HG03159 (cell line): ENCODE data around the gene PRKAG3.
"Not testable (repeated sequence)": the region's sequence is repeated elsewhere in the genome, so short reads cannot be mapped to it uniquely, and the experiment has no call there.

Source experiments
- ATAC-seq: cut with Tn5 transposase; IDR thresholded peaks from one replicate; pipeline ENCODE4 v1.9.1; 2021; ENCODE audit warnings: mild to moderate bottlenecking, moderate library complexity; ENCODE audit not compliant: unreplicated experiment

Gene PRKAG3

GRCh38 chr2:218863021-218863520 is 31.5 kb upstream of the PRKAG3 start:
- no peak for ATAC-seq

- no peak for ATAC-seq
These were observed 30.2 kb upstream of the PRKAG3 start for GRCh38 chr2:218861645-218862318.

DNA sequence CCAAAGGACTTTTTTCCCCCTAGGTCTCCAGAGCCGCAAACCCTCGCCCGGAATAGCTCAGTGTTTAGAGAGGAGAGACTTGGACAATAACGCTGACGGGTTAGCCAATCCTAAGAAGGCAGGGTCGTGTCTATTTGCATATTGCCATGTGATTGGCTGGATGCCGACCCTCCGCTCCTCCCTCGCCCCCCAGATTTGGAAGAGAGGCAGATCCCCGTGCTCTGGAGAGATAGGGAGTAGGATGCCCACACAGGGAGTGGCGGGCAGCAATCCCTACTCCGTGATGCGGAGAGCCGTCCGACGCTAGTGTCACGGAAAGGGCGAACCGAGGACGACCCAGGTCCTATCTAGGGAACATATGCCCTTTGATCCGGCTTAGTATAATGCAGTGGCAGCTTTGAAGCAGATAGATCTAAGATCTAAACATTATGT is 29.4 kb upstream of the PRKAG3 start:
- ATAC-seq = no peak

- no peak for ATAC-seq
These were observed 28.6 kb upstream of the PRKAG3 start for GRCh38 chr2:218859988-218860831.

DNA sequence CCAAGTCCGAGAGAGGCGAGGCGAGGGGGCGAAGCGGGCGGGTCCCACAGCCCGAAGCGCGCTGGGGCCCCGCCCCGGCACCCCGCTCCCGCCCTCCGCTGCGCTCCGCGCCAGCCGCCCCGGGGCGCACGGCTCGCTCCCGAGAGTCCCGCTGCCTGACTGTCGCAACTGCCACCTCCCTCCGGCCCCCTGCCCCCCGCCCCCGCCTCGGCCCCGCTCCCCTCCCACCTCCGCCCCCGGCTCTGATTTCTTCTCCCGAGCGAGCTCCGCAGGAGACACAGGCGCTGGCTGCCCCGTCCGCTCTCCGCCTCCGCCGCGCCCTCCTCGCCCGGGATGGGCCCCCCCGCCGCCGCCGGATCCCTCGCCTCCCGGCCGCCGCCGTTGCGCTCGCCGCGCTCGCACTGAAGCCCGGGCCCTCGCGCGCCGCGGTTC is 28.0 kb upstream of the PRKAG3 start, which contains the start of gene WNT6:
Gene WNT6, plus strand, starts transcription at position 250 of the 432 bp plus-strand sequence. CDS start 233 bp downstream, outside the sequence.
- no peak for ATAC-seq

GRCh38 chr2:218858671-218859555 is 27.3 kb upstream of the PRKAG3 start:
- ATAC-seq = no peak

GRCh38 chr2:218858138-218858445 is 26.5 kb upstream of the PRKAG3 start:
- no peak for ATAC-seq

DNA sequence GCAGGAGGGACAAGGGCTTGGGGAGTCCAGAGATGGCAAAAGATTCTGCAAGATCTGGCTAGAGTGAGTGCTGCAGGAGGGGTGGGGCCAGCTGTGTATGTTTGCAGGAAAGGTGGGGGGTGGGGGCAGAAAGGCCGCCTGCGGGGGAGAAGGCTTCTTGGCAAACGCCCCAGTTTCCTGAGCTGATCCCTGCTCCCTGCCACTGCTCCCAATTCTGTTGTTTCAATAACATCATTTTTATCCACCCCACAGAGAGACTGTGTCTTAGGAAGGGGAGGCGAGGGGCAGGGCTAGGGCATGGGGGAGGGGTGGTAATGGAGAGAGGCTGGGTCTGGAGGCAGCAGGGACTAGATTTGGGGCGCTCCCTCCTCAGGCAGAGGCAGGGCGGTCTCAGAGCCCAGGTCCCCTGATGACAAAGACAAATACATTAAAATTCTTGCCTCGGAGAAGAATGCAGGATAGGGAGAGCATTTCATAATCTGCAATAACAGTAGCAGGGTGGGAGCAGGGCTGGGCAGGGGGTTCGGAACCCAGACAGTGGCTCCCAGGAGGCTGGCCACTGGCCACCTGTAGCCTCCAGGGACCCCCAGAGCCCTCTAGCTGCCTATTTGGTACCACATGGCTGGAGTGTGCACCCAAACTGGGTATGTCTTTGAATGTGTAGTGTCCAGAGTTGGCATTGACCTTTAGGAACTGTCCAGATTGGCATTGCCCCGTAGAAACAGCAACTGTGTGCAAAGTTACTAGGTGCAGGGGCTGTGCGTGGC is 26.0 kb upstream of the PRKAG3 start:
- no peak for ATAC-seq

DNA sequence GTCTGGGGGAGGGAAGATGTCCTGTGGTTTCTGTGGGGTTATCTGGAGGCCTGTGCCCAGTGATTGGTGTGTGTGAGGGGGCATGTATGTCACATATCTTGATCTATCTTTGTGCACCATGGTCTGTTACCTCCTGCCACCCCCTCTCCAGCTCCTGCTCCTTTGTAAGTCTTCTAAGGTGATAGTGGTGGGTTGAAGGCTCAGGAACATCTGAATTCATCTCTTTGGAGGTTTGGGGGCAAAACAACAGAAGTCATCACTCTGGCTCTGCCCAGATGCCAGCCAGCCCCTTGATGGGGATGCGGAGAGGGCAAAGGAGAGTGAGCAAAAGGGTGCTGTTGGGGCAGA is 25.3 kb upstream of the PRKAG3 start:
- ATAC-seq = no peak

DNA sequence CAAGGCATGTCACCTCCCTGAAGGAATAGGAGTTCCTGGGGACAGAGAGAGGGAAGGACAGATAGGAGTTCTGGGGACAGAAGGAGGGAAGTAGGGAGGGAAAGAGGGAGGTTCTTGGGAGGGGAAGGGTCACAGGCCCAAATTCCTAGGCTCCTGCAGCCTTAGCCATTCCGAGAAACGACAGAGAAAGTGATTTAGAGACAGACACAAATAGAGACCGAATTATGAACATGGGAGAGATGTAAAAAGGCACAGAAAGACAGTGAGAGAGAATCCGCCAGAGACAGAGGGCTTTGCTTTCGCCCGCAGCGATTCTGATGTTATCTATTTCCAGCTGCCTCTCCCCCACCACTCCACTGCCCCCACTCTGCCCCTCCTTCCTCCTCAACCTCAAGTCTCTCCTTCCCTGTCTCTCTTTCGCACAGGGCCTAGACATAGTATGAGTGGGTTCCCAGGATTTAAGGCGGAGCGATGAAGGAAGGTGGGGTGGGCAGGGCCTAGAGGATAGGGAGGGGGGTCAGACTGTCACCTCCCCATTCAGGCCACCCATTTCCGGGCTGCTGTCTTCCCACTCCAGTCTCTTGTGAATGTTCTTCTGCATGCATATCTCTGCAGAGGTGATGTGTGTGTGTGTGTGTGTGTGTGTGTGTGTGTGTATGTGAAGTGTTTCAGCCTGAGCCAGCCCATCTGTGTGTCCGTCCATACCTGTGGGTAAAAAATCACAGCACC is 24.7 kb upstream of the PRKAG3 start:
- no peak for ATAC-seq

- ATAC-seq = no peak
These were observed 23.9 kb upstream of the PRKAG3 start for GRCh38 chr2:218855305-218856166.

- no peak for ATAC-seq
These were observed 23.3 kb upstream of the PRKAG3 start for GRCh38 chr2:218854860-218855259.

DNA sequence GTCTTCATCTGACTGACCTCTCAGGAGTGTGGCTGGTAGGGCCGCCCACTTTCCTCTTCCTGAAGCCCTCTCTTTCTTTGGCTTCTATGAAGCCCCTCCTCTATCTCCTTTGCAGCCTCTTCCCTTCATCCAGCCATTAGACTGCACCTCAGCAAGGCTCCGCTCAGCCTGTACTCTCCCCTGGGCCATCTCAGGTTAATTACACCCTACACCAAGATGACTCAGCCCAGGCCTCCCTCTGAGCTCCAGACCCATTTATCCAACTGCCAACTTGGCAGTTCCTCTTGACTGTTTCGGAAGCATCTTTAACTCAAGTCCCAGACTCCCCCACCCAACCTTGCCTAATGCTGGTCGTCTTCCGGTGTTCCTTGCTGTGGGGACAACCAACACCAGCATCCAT is 22.2 kb upstream of the PRKAG3 start:
- no peak for ATAC-seq

GRCh38 chr2:218852911-218853667 is 21.5 kb upstream of the PRKAG3 start:
- ATAC-seq = no peak

DNA sequence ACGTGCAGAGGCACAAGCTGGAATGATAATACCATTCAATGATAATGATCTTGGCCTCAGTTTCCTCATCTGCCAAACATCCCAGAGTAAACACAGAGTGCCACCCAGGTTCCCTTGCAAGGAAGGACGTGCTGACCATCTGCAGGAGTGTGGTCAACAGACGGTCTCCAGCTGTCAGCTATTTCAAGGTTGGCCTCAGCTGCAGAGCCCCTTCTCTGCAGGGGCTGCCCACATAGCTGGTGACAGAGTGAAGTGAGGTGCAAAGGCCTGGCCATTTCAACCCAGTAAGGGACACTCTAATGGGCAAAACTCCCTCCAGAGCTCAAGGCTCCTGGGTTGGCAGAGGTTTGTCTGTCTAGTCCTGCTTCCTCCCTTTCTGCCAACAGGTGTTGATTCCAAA is 19.7 kb upstream of the PRKAG3 start:
- ATAC-seq = no peak

- ATAC-seq = no peak
These were observed 19.2 kb upstream of the PRKAG3 start for GRCh38 chr2:218850796-218851195.

DNA sequence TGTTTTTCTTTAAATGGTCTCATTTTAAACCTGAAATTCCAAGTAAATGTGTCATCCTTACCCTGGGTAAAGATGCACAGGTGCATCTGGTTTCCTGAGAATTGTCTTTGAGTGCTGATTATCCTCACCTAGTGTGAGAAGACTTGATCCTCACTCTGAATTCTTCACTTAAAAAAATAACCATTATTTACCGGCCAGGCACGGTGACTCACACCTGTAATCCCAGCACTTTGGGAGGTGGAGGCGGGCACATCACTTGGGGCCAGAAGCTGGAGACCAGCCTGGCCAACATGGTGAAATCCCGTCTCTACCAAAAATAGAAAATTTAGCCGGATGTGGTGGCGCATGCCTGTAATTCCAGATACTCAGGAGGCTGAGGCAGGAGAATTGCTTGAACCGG is 18.1 kb upstream of the PRKAG3 start:
- no peak for ATAC-seq

DNA sequence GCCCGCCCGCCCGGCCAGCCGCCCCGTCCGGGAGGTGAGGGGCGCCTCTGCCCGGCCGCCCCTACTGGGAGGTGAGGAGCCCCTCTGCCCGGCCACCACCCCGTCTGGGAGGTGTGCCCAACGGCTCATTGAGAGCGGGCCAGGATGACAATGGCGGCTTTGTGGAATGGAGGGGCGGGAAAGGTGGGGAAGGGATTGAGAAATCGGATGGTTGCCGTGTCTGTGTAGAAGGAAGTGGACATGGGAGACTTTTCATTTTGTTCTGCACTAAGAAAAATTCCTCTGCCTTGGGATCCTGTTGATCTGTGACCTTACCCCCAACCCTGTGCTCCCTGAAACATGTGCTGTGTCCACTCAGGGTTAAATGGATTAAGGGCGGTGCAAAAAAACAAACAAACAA is 15.4 kb upstream of the PRKAG3 start:
- ATAC-seq = not testable (repeated sequence)
